Spleen (tissue), 13 donors: ENCODE data around the gene KLF2. TPM values are rescaled to one million over a fixed set of nuclear protein-coding genes. Genes with fewer than 3 reads are reported as not detected.

Source experiments
- DNase-seq: peaks from one replicate; pipeline ENCODE4 v3.0.0-alpha.2; 2020
- H3K27ac ChIP-seq, 8 donors: fragments of 200-600 bp; sonication (generic) in 7 of 8; 1 replicate in 4 of 8; 2 replicates in 4 of 8; pipeline versions ENCODE4 v1.5.0 to v1.8.0; 2016 to 2021; ENCODE audit warnings: inconsistent platforms in 4 of 8, mild to moderate bottlenecking in 4 of 8, moderate library complexity in 1 of 8
- H3K27me3 ChIP-seq, 7 donors: fragments of 200-600 bp; sonication (generic) in 6 of 7; replicated peaks in 1 of 7; 1 replicate in 4 of 7; 2 replicates in 3 of 7; pipeline versions ENCODE4 v1.5.0 to v1.8.0; 2016 to 2021; ENCODE audit warnings: inconsistent platforms in 3 of 7, mild to moderate bottlenecking in 1 of 7
- H3K36me3 ChIP-seq, 6 donors: fragments of 200-600 bp; sonication (generic) in 5 of 6; 1 replicate in 4 of 6; 2 replicates in 2 of 6; pipeline versions ENCODE4 v1.5.0 to v1.8.0; 2016 to 2021; ENCODE audit warnings: inconsistent platforms in 2 of 6
- H3K4me1 ChIP-seq, 6 donors: fragments of 200-600 bp; sonication (generic) in 5 of 6; 1 replicate in 3 of 6; 2 replicates in 3 of 6; pipeline versions ENCODE4 v1.5.0 to v1.8.0; 2016 to 2021; ENCODE audit warnings: inconsistent platforms in 3 of 6
- H3K4me3 ChIP-seq, 8 donors: fragments of 200-600 bp; sonication (generic) in 7 of 8; 1 replicate in 4 of 8; 2 replicates in 4 of 8; pipeline versions ENCODE4 v1.5.0 to v1.8.0; 2016 to 2021; ENCODE audit warnings: inconsistent platforms in 4 of 8, mild to moderate bottlenecking in 4 of 8, moderate library complexity in 2 of 8
- H3K9me3 ChIP-seq, 8 donors: fragments of 200-600 bp; sonication (generic) in 7 of 8; 1 replicate in 4 of 8; 2 replicates in 4 of 8; pipeline versions ENCODE4 v1.5.0 to v1.8.0; 2016 to 2021; ENCODE audit warnings: inconsistent platforms in 4 of 8
- POLR2A ChIP-seq, 3 donors: fragments of 450-650 bp; IDR thresholded peaks; one replicate each; pipeline ENCODE4 v1.5.1; 2017; ENCODE audit warnings: antibody characterized with exemption in 3 of 3, mild to moderate bottlenecking in 1 of 3
- POLR2AphosphoS5 ChIP-seq, 3 donors: sonication (generic); formaldehyde crosslinking; IDR thresholded peaks; one replicate each; pipeline ENCODE4 v1.5.1; 2017; ENCODE audit warnings: antibody characterized with exemption in 3 of 3
- WGBS, 5 donors: extraction: QIAGEN DNeasy Blood & Tissue Kit in 3 of 5; methylation state at CpG; one replicate each; pipeline versions ENCODE4 v1.1.5 to v1.1.7; 2013 to 2018; 5-methylcytosine and 5-hydroxymethylcytosine counted together
- intact Hi-C: fragments of 100-400 bp; cut with DNase I; formaldehyde crosslinking; loops from one replicate; pipeline ENCODE4 v1.15.0; 2023; ENCODE audit warnings: low total_unique reads
- long read RNA-seq, 2 donors: transcript quantifications; one replicate each; lab custom pipeline, GENCODE V29; 2026
- polyA plus RNA-seq, 3 donors: library from polyadenylated mRNA; stranded (reverse); fragments of 200-250 nt; gene quantifications; one replicate each; pipeline ENCODE4 v1.2.1, GENCODE V29; 2013
- total RNA-seq, 7 donors: library from RNA; depleted of rRNA in 3 of 7; stranded (reverse); fragments of >200 nt in 3 of 7; fragmentation: NEBNext Ultra II Directional in 4 of 7; extraction: Animal tissue kit (Norgen Biotek cat#: 25700) in 4 of 7; gene quantifications; one replicate each; pipeline versions ENCODE4 v1.1.0 to v1.2.1, GENCODE V29; 2016 to 2021
- TF ChIP-seq, protein P1 (sequence below), 11 experiments: fragments of 200-600 bp in 7 of 11; fragments of 450-650 bp in 4 of 11; sonication (generic) in 4 of 11; IDR thresholded peaks in 8 of 11; conservative IDR thresholded peaks in 3 of 11; 1 replicate in 7 of 11; 2 replicates in 4 of 11; pipeline versions ENCODE4 v1.4.0 to v1.8.0; 2016 to 2021; ENCODE audit warnings: antibody characterized with exemption in 11 of 11, inconsistent platforms in 4 of 11, mild to moderate bottlenecking in 1 of 11
- donor health status: healthy with polysubstance abuse.
- donor health status: DM: no; HTN: no; CAD: no; lungs with moderate emphysema.
- donor health status: DM: no; HTN: no; CAD: no.
- donor health status: Bipolar disorder and iron deficiency.
- donor health status: healthy.
- donor health status: DM: no; HTN: no; CAD: no.
- donor health status: DM: yes; HTN: yes; CAD: no.

KLF2 gene
- total RNA-seq (100 to 1,000 TPM in 6 of 7 donors, 10 to 100 TPM in 1; 86.0 to 179 (median 106) TPM), polyA plus RNA-seq (10 to 100 TPM in 2 of 3 donors, 1 to 10 TPM in 1; 9.7 to 27.1 (median 19.5) TPM)
- long read RNA-seq, donor 1, transcript KLF2-201 (3 exons, 2,018 nt): major isoform, 50 of 77 reads
- long read RNA-seq, donor 1, partial matches to known transcripts: 27 of 77 reads
- long read RNA-seq, donor 1, other reads (novel, unspliced or antisense): 0 of 77 reads
- long read RNA-seq, donor 2, transcript KLF2-201 (3 exons, 2,018 nt): major isoform, 25 of 44 reads
- long read RNA-seq, donor 2, partial matches to known transcripts: 19 of 44 reads
- long read RNA-seq, donor 2, other reads (novel, unspliced or antisense): 0 of 44 reads

DNA sequence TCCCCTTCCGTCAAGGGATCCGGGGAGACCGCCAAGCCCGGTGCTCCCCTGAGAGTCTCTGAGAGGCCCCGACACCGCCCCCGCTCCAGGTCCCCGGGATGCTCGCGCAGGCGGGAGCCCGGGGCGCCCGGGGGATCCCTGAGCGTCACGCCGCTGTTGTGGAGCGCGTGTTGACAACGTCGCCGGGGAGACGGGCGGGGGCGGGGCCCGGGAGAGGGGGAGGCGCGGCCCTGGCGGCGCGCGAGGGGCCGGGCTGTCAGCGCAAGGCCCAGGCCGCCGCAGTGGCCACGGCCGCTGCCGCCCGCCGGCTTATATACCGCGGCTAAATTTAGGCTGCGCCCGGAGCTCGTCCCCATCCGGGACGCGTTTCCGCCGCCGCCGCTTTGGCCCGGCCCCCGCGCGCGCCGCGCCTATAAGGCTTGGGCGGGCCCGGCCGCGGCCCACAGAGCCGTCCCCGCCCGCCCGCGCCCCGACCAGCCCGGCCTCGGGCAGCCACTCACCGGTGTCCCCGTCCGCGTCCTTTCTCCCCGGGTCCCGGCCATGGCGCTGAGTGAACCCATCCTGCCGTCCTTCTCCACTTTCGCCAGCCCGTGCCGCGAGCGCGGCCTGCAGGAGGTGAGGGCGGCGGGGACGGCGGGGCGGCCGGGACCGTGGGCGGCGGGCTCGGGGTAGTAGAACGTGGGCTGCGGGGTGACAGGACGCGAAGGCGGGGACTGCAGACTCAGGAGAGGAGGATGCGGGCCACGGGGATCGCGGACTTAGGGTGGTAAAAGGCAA lies at the start of gene KLF2:
KLF2 (plus strand) TSS at position 443 of the 777 bp plus-strand sequence; CDS start at position 541, 98 bp downstream.
- intact Hi-C loops: loop anchor here (5.0 kb wide), 2 partner anchors 48 to 77 kb away; no protein-coding TSS in a partner anchor
- peak; percentile 99 for DNase-seq
- Histone ChIP-seq H3K27me3 (peaks cover 0 to 4% (median 0%) of the 10 kb centered on the region in 7 donors), H3K36me3 (peaks cover 0 to 46% (median 14%) of the 10 kb centered on the region in 6 donors), H3K4me3 (peak within 1 kb of the TSS; percentile 81 to 98 (median 94)), H3K4me1 (peaks cover 17 to 73% (median 58%) of the 10 kb centered on the region in 6 donors), H3K27ac (peak within 1 kb of the TSS; percentile 85 to 99 (median 96)), H3K9me3 (no peaks in the 10 kb centered on the region)
- WGBS, 5 donors: 0 to 1% (median 0%) methylated on average over 45 to 105 of the region's 105 CpGs
- TF ChIP-seq POLR2AphosphoS5 (IDR thresholded peaks at IDR 0.05): peak; percentile 96 to 99 (median 98)
- peak; percentile 95 to 97 (median 96) for TF ChIP-seq POLR2A (IDR thresholded peaks at IDR 0.05)
- TF ChIP-seq, protein P1, sequence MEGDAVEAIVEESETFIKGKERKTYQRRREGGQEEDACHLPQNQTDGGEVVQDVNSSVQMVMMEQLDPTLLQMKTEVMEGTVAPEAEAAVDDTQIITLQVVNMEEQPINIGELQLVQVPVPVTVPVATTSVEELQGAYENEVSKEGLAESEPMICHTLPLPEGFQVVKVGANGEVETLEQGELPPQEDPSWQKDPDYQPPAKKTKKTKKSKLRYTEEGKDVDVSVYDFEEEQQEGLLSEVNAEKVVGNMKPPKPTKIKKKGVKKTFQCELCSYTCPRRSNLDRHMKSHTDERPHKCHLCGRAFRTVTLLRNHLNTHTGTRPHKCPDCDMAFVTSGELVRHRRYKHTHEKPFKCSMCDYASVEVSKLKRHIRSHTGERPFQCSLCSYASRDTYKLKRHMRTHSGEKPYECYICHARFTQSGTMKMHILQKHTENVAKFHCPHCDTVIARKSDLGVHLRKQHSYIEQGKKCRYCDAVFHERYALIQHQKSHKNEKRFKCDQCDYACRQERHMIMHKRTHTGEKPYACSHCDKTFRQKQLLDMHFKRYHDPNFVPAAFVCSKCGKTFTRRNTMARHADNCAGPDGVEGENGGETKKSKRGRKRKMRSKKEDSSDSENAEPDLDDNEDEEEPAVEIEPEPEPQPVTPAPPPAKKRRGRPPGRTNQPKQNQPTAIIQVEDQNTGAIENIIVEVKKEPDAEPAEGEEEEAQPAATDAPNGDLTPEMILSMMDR (IDR thresholded peaks at IDR 0.05 in 8 of 11, conservative IDR thresholded peaks at IDR 0.05 in 3 of 11): peak in 2 of 11 experiments; percentile 7 to 16

DNA sequence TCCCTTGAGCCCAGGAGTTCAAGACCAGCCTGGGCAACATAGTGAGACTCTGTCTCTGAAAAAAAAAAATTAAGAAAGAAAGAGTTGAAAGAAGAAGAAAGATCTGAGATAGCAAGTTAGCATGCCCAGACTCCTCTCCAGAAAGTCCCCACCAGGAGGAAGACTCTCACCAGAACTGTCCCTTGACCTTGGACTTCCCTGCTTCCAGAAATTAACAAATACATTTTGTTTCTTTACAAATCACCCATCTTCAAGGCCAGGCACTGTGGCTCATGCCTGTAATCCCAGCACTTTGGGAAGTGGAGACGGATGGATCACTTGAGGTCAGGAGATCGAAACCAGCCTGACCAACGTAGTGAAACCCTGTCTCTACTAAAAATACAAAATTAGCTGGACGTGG lies 44.3 kb upstream of the KLF2 start:
- TF ChIP-seq, protein P1 (IDR thresholded peaks at IDR 0.05 in 8 of 11, conservative IDR thresholded peaks at IDR 0.05 in 3 of 11): no peak
- TF ChIP-seq POLR2AphosphoS5 (IDR thresholded peaks at IDR 0.05) (no peak), POLR2A (IDR thresholded peaks at IDR 0.05) (no peak)
- H3K27ac ChIP-seq: peak overlapping the region in 1 of 8 donors; percentile 8
- intact Hi-C loops: no loop called here
- H3K36me3 ChIP-seq: no peaks in the 10 kb centered on the region
- no peak for DNase-seq
- H3K27me3 ChIP-seq: no peaks in the 10 kb centered on the region
- H3K4me3 ChIP-seq: no peak overlapping the region
- 71 to 88% (median 80%) methylated on average over 4 of the region's 4 CpGs for WGBS, 5 donors
- H3K4me1 ChIP-seq: peaks cover 14 to 63% (median 39%) of the 10 kb centered on the region in 6 donors
- H3K9me3 ChIP-seq: no peaks in the 10 kb centered on the region

DNA sequence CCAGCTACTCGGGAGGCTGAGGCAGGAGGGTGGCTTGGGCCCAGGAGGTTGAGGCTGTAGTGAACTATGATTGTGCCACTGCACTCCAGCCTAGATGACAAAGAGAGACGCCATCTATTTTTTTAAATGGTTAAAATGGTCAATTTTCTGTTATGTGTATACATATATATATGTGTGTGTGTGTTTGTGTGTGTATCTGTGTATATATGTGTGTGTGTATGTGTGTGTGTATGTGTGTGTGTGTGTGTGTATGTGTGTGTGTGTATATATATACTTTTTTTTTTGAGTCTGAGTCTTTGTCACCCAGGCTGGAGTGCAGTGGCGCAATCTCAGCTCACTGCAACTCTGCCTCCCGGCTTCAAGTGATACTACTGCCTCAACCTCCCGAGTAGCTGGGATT lies 42.9 kb upstream of the KLF2 start:
- 81 to 98% (median 91%) methylated on average over 4 to 5 of the region's 5 CpGs for WGBS, 5 donors

More for the DNA sequence above, 42.9 kb upstream of the KLF2 start:
- no peaks in the 10 kb centered on the region for H3K9me3 ChIP-seq
- intact Hi-C loops: no loop called here
- peaks cover 0 to 5% (median 0%) of the 10 kb centered on the region in 7 donors for H3K27me3 ChIP-seq
- no peaks in the 10 kb centered on the region for H3K36me3 ChIP-seq
- TF ChIP-seq POLR2A (IDR thresholded peaks at IDR 0.05) (no peak), POLR2AphosphoS5 (IDR thresholded peaks at IDR 0.05) (no peak)
- TF ChIP-seq, protein P1 (IDR thresholded peaks at IDR 0.05 in 8 of 11, conservative IDR thresholded peaks at IDR 0.05 in 3 of 11): no peak
- DNase-seq: no peak
- peaks cover 24 to 77% (median 52%) of the 10 kb centered on the region in 6 donors for H3K4me1 ChIP-seq
- peak overlapping the region in 4 of 8 donors; percentile 91 to 95 (median 94) for H3K27ac ChIP-seq
- no peak overlapping the region for H3K4me3 ChIP-seq
